Neural cell (in vitro differentiated cells): ENCODE data around the gene PTGR3.

ENCODE experiments used
- EP300 ChIP-seq: fragments of 450-650 bp; conservative IDR thresholded peaks from 2 replicates; pipeline ENCODE4 v1.6.1; 2014; ENCODE audit warnings: antibody characterized with exemption, mild to moderate bottlenecking, moderate library complexity; ENCODE audit not compliant: poor library complexity, severe bottlenecking
- EZH2 ChIP-seq: fragments of 200-600, 300-800 bp; shearing (Covaris generic), sonication (generic); IDR thresholded peaks from 2 replicates; pipeline ENCODE4 v1.6.1; 2014; ENCODE audit warnings: antibody characterized with exemption, low read length, borderline replicate concordance, mild to moderate bottlenecking; ENCODE audit not compliant: insufficient read depth, poor library complexity, severe bottlenecking
- REST ChIP-seq: IDR thresholded peaks from 2 replicates; pipeline ENCODE4 v1.6.1; 2012; ENCODE audit warnings: borderline replicate concordance
- TF ChIP-seq, protein P1 (sequence below): fragments of 450-650 bp; IDR thresholded peaks from 2 replicates; pipeline ENCODE4 v1.5.1; 2014; ENCODE audit warnings: antibody characterized with exemption, mild to moderate bottlenecking, moderate library complexity; ENCODE audit not compliant: poor library complexity, severe bottlenecking

DNA sequence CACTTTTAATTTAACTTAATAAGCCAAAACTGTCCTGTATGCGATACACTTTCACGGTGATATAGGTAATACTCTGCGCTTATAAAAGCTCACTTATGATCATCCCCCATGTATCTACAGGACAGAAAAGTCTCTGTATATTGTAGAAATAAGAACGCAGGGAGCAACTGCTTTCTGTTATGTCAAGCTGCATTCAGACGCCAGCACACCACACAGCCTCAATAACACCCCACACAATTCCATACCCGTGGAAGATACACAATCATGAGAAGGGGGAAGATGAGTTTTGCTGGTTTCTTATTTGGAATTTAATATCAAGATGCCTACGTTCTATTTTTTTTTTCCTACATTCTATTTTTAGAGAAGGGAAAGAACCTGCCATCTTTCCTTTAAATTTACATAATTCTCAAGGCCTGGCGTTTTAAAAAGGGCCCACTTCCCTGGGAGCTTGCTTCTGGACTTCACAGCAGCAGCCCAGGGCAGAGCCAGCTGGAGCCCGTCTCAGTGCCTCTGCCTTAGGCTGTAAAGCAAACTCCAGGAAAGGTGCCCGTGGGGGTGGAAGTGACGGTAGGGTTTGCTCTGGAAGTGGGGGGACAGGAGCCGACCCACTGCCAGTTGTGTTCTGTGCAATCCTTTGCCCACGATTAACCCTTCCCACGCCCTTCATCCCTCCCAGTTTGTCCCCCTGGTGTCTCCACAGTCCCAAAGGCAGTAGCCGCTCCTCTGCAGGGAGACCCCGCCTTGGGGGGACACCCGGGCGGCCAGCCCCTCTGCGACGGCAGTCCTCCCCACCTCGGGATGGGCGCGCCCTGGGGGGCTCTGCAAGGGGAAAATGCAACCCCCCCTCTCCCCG lies 5.3 kb downstream of the PTGR3 start:
- TF ChIP-seq REST (no peak), EP300 (no peak), EZH2 (no peak)
- TF ChIP-seq, protein P1, sequence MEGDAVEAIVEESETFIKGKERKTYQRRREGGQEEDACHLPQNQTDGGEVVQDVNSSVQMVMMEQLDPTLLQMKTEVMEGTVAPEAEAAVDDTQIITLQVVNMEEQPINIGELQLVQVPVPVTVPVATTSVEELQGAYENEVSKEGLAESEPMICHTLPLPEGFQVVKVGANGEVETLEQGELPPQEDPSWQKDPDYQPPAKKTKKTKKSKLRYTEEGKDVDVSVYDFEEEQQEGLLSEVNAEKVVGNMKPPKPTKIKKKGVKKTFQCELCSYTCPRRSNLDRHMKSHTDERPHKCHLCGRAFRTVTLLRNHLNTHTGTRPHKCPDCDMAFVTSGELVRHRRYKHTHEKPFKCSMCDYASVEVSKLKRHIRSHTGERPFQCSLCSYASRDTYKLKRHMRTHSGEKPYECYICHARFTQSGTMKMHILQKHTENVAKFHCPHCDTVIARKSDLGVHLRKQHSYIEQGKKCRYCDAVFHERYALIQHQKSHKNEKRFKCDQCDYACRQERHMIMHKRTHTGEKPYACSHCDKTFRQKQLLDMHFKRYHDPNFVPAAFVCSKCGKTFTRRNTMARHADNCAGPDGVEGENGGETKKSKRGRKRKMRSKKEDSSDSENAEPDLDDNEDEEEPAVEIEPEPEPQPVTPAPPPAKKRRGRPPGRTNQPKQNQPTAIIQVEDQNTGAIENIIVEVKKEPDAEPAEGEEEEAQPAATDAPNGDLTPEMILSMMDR = no peak
